A673 (cell line): Measurements from ENCODE around the gene TUBB3.

Experiments used
- CTCF ChIP-seq: fragments of 300-800, 200-600 bp; sonication (generic); conservative IDR thresholded peaks from 2 replicates; pipeline ENCODE4 v1.5.1; 2017; ENCODE audit warnings: low read depth, mild to moderate bottlenecking, antibody characterized with exemption, low read length, moderate library complexity, mixed read lengths
- EZH2 ChIP-seq: fragments of 200-600 bp; sonication (generic); IDR thresholded peaks from 2 replicates; pipeline ENCODE4 v1.6.1; 2017; ENCODE audit warnings: borderline replicate concordance, low read depth, mild to moderate bottlenecking, mixed read lengths, antibody characterized with exemption, low read length; ENCODE audit not compliant: poor library complexity, severe bottlenecking

GRCh38 chr16:89945654-89946053 is 22.5 kb downstream of the TUBB3 start:
- TF ChIP-seq CTCF (no peak), EZH2 (no peak)
